Retinal pigment epithelial cell (primary cell): ENCODE measurements around the gene GNA12.

Experiments used
- DNase-seq: peaks from one replicate; pipeline ENCODE4 v3.0.0-alpha.2; 2010; ENCODE audit warnings: low read depth
- H3K4me3 ChIP-seq: 2 replicates; pipeline ENCODE4 v1.5.1; 2011; ENCODE audit warnings: mild to moderate bottlenecking, low read length, control low read depth, moderate library complexity
- TF ChIP-seq, protein P1 (sequence below): conservative IDR thresholded peaks from 2 replicates; pipeline ENCODE4 v1.5.1; 2011; ENCODE audit warnings: low read depth, low read length, control low read depth, inconsistent platforms

Gene GNA12

DNA sequence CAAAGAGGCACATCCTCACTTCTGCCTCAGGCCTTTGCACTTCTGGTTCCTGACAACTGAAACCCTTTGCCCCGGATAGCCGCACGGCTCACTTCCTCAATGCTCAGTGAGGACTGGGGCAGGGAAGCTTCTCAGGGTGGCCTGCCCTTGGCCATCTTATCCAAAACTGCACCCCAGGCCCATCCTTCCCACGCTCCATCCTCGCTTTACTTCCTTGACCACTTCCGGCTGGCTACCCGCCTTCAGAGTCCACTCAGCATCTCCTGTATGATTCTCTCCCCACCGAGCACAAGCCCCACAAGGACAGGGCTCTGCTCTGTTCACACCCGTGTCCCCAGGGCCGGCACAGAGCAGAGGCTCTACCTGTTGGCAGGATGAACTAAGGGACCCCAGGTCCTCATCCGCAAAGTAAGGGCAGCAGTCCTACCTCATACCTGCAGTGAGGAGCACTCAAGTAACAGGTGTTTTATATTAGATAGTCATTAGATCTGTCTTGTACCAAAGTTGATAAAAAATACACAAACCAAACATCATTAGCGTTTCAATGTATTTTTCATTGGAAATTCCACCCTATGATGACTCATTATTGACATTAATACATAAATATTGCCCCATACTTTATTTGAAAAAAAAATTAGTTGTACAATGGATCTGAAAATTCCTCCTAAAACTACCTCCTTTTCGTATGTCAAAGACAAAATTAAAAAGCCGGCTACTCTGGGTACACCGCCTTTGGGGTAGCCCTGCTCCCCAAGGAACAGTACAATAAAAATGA is 35.0 kb downstream of the GNA12 start:
- TF ChIP-seq, protein P1, sequence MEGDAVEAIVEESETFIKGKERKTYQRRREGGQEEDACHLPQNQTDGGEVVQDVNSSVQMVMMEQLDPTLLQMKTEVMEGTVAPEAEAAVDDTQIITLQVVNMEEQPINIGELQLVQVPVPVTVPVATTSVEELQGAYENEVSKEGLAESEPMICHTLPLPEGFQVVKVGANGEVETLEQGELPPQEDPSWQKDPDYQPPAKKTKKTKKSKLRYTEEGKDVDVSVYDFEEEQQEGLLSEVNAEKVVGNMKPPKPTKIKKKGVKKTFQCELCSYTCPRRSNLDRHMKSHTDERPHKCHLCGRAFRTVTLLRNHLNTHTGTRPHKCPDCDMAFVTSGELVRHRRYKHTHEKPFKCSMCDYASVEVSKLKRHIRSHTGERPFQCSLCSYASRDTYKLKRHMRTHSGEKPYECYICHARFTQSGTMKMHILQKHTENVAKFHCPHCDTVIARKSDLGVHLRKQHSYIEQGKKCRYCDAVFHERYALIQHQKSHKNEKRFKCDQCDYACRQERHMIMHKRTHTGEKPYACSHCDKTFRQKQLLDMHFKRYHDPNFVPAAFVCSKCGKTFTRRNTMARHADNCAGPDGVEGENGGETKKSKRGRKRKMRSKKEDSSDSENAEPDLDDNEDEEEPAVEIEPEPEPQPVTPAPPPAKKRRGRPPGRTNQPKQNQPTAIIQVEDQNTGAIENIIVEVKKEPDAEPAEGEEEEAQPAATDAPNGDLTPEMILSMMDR: no peak
- no peak overlapping the region for H3K4me3 ChIP-seq
- DNase-seq: no peak

GRCh38 chr7:2807845-2808772 is 36.0 kb downstream of the GNA12 start:
- H3K4me3 ChIP-seq: no peak overlapping the region
- TF ChIP-seq, protein P1: no peak
- DNase-seq: no peak

DNA sequence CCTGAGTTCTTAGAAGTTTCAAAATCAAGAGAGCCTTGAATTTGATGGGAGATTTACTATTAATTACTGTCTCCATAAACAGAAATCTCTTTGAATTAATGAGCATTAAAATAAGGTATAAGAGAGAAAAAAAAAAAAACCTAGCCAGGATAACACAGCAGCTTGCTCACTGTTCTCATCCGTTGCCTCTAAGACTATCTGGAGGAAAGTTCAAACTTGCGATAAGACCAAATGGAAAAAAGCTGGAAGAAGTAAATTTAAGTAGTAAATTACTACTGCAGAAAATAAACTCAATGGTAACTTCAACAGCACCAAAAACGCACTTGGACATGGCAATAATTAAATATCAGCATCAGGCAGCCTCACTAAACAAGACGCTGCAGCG is 36.7 kb downstream of the GNA12 start:
- TF ChIP-seq, protein P1: no peak
- H3K4me3 ChIP-seq: no peak overlapping the region
- no peak for DNase-seq

DNA sequence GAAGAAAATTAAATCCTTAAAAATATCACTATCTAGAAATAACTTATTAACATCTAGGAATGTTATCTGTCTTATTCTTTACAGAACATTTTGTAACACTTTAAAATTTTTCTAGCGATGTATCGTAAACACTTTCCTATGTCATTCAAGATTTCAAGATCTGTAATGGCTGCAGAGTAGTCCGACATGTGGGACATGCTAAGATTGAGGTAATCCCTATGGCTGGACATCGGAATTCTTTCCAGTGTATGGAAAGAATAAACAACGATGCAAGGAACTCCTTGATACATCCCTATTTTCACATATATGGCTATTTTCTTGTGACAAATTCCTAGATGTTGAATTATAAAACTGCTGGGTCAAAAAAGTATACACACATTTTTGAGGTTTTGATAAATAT is 37.5 kb downstream of the GNA12 start:
- DNase-seq: no peak
- TF ChIP-seq, protein P1: no peak
- no peak overlapping the region for H3K4me3 ChIP-seq

- TF ChIP-seq, protein P1: no peak
- no peak for DNase-seq
- H3K4me3 ChIP-seq: no peak overlapping the region
Measured at GRCh38 chr7:2805213-2805944, 38.7 kb downstream of the GNA12 start.

GRCh38 chr7:2804227-2804763 is 39.8 kb downstream of the GNA12 start:
- DNase-seq: no peak
- TF ChIP-seq, protein P1: peak; percentile 14
- no peak overlapping the region for H3K4me3 ChIP-seq
